Endodermal cell (in vitro differentiated cells): ENCODE measurements around the gene RNF215. TPM values are rescaled to one million over a fixed set of nuclear protein-coding genes. Genes with fewer than 3 reads are reported as not detected.

Experiments
- DNase-seq: peaks from one replicate; pipeline ENCODE4 v3.0.0-alpha.2; 2017
- H3K27ac ChIP-seq: 2 replicates; pipeline ENCODE4 v1.5.1; 2013; ENCODE audit warnings: mild to moderate bottlenecking, low read depth, low read length, moderate library complexity
- H3K27me3 ChIP-seq: 2 replicates; pipeline ENCODE4 v1.6.1; 2013; ENCODE audit warnings: mild to moderate bottlenecking, low read length, moderate library complexity; ENCODE audit not compliant: insufficient read depth, control insufficient read depth, poor library complexity, severe bottlenecking
- H3K36me3 ChIP-seq: 2 replicates; pipeline ENCODE4 v1.7.0; 2013; ENCODE audit warnings: mild to moderate bottlenecking, low read length, moderate library complexity; ENCODE audit not compliant: control insufficient read depth, insufficient read depth
- H3K4me1 ChIP-seq: one replicate; pipeline ENCODE4 v1.7.0; 2013; ENCODE audit warnings: low read length; ENCODE audit not compliant: control insufficient read depth, insufficient read depth
- H3K4me3 ChIP-seq: 2 replicates; pipeline ENCODE4 v1.5.1; 2013; ENCODE audit warnings: mild to moderate bottlenecking, low read length, moderate library complexity
- H3K9ac ChIP-seq: 2 replicates; pipeline ENCODE4 v1.6.1; 2013; ENCODE audit warnings: mild to moderate bottlenecking, low read length, moderate library complexity; ENCODE audit not compliant: poor library complexity, severe bottlenecking; ENCODE audit errors: extremely low read depth
- H3K9me3 ChIP-seq: 2 replicates; pipeline ENCODE4 v1.6.1; 2013; ENCODE audit warnings: mild to moderate bottlenecking, low read length, moderate library complexity; ENCODE audit not compliant: control insufficient read depth
- H3K27ac Mint-ChIP-seq: 2 replicates; pipeline ENCODE4 v1.8.0; 2020; ENCODE audit warnings: mixed read lengths
- H3K27me3 Mint-ChIP-seq: 2 replicates; pipeline ENCODE4 v1.8.0; 2021; ENCODE audit warnings: mild to moderate bottlenecking, mixed read lengths; ENCODE audit not compliant: insufficient read depth
- H3K36me3 Mint-ChIP-seq: 2 replicates; pipeline ENCODE4 v1.8.0; 2020; ENCODE audit warnings: low read depth, mixed read lengths
- H3K4me1 Mint-ChIP-seq: 2 replicates; pipeline ENCODE4 v1.8.0; 2020; ENCODE audit warnings: mixed read lengths
- H3K4me3 Mint-ChIP-seq: 2 replicates; pipeline ENCODE4 v1.8.0; 2020; ENCODE audit warnings: mild to moderate bottlenecking, moderate library complexity, mixed read lengths
- H3K9me3 Mint-ChIP-seq: 2 replicates; pipeline ENCODE4 v1.8.0; 2020; ENCODE audit warnings: mild to moderate bottlenecking, mixed read lengths
- CTCF ChIP-seq: fragments of 200-600 bp; sonication (generic); conservative IDR thresholded peaks from 2 replicates; pipeline ENCODE4 v1.5.0; 2021; ENCODE audit warnings: antibody characterized with exemption, mild to moderate bottlenecking
- WGBS, 2 experiments: methylation state at CpG; one replicate each; pipeline versions ENCODE4 v1.1.5 to v1.1.7; 2013; ENCODE audit warnings: missing lambda C conversion rate in 2 of 2, mixed read lengths in 1 of 2; ENCODE audit not compliant: insufficient coverage in 1 of 2, insufficient read length in 1 of 2; 5-methylcytosine and 5-hydroxymethylcytosine counted together
- total RNA-seq, 2 donors: library from RNA; stranded (reverse); fragmentation: NEBNext Ultra II Directional in 1 of 2; extraction: Animal tissue kit (Norgen Biotek cat#: 25700) in 1 of 2; gene quantifications; 2 replicates in 1 of 2; 3 replicates in 1 of 2; pipeline ENCODE4 v1.2.1, GENCODE V29; 2021

The RNF215 gene
- total RNA-seq, 2 donors from 2014 or later = 44.0 to 46.7 TPM

DNA sequence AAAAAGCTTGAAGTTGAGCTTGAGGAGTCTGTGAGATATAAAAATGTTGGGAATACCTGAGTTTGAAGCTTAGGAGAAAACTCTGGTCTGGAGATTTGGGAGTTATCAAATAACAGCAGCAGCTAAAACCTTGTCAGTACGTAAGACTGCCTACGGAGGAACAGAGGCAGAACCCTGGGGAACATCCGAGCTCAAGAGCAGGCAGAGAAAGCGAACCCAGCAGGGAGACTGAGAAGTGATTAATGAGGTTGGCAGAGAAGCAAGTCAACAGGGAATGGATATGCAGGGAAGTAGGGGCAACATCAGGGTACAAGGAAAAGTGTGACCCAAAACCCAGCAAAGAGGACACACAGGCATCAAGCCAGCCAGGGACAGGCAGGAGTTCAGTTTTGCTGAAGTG, 25.8 kb upstream of the RNF215 start:
- H3K27ac ChIP-seq = no peak overlapping the region
- Mint-ChIP-seq H3K4me1 (peaks cover 4% of the 10 kb centered on the region), H3K27ac (peak overlapping the region; percentile 32)

GRCh38 chr22:30411780-30412179, 24.6 kb upstream of the RNF215 start:
- Histone ChIP-seq H3K9me3 (no peaks in the 10 kb centered on the region), H3K4me3 (no peak overlapping the region), H3K27ac (no peak overlapping the region), H3K9ac (no peak overlapping the region), H3K36me3 (peaks cover 67% of the 10 kb centered on the region), H3K27me3 (no peaks in the 10 kb centered on the region), H3K4me1 (no peaks in the 10 kb centered on the region)
- Mint-ChIP-seq H3K4me3 (no peak overlapping the region), H3K4me1 (peaks cover 4% of the 10 kb centered on the region), H3K9me3 (no peaks in the 10 kb centered on the region), H3K27me3 (no peaks in the 10 kb centered on the region), H3K36me3 (peaks cover 57% of the 10 kb centered on the region), H3K27ac (no peak overlapping the region)
- WGBS, 2 experiments = 91 to 96% methylated on average over 3 of the region's 3 CpGs
- no peak for DNase-seq
- TF ChIP-seq CTCF = no peak

More for the DNA sequence above, 25.8 kb upstream of the RNF215 start:
- peaks cover 63% of the 10 kb centered on the region for H3K36me3 Mint-ChIP-seq
- Histone ChIP-seq H3K4me3 (no peak overlapping the region), H3K9me3 (no peaks in the 10 kb centered on the region), H3K36me3 (peaks cover 65% of the 10 kb centered on the region), H3K27me3 (no peaks in the 10 kb centered on the region), H3K9ac (no peak overlapping the region), H3K4me1 (no peaks in the 10 kb centered on the region)
- WGBS, 2 experiments = 73 to 82% methylated on average over 4 of the region's 4 CpGs
- no peak for TF ChIP-seq CTCF
- H3K9me3 Mint-ChIP-seq = no peaks in the 10 kb centered on the region
- no peaks in the 10 kb centered on the region for H3K27me3 Mint-ChIP-seq
- H3K4me3 Mint-ChIP-seq = no peak overlapping the region
- DNase-seq = no peak

DNA sequence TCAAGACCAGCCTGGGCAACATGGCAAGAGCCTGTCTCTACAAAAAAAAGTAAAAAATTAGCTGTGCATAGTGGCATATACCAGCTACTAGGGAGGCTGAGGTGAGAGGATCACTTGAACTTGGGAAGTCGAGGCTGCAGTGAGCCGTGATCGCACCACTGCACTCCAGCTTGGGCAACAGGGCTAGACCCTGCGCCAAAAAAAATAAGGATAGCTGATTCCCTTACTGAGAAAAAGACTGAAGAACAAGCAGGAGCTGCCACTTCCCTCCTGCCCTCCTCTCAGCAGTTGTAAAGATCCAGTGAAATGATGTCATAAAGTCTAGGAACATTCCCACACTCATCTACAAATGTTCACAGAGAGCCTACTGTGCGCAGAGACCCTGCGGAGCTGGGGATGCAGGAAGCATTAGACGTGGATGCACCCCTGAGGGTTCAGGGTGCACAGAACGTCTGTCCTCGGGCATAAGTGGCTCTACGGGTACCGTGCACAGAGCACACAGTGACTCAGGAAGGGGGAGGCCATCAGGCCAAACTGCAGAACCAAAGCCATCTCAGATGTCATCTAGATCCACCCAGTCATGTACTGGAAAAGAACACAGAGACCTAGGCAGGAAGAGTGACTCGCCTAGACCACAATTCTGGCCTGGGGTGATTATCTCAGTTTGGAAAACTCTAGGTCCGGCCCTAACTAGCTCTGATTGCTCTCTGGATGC, 21.3 kb upstream of the RNF215 start:
- Histone ChIP-seq H3K9ac (no peak overlapping the region), H3K4me3 (no peak overlapping the region), H3K36me3 (peaks cover 42% of the 10 kb centered on the region), H3K27me3 (no peaks in the 10 kb centered on the region), H3K4me1 (no peaks in the 10 kb centered on the region), H3K27ac (no peak overlapping the region), H3K9me3 (no peaks in the 10 kb centered on the region)
- Mint-ChIP-seq H3K9me3 (no peaks in the 10 kb centered on the region), H3K36me3 (peaks cover 51% of the 10 kb centered on the region), H3K27me3 (peaks cover 2% of the 10 kb centered on the region), H3K27ac (no peak overlapping the region), H3K4me3 (no peak overlapping the region), H3K4me1 (peaks cover 4% of the 10 kb centered on the region)
- 89 to 92% methylated on average over 11 to 13 of the region's 13 CpGs for WGBS, 2 experiments
- TF ChIP-seq CTCF = no peak
- DNase-seq = no peak
